Activated naive CD4-positive, alpha-beta T cell treated with anti-CD3 and anti-CD28 coated beads for 36 hours (primary cell): ENCODE measurements around the gene ZNF236. TPM values are rescaled to one million over a fixed set of nuclear protein-coding genes. Genes with fewer than 3 reads are reported as not detected.
"Not testable (repeated sequence)": the region's sequence is repeated elsewhere in the genome, so short reads cannot be mapped to it uniquely, and the experiment has no call there.

Source experiments
- CTCF ChIA-PET: fragments of 350-600 bp; sonication (Branson Sonifier 250); formaldehyde crosslinking; loops from one replicate; lab custom pipeline; 2021; ENCODE audit warnings: antibody characterized with exemption; lab: Charles Lee
- DNase-seq: peaks from one replicate; pipeline ENCODE4 v3.0.0-alpha.2; 2020
- H3K27ac Mint-ChIP-seq: one replicate; pipeline ENCODE4 v1.8.0; 2021; ENCODE audit warnings: mild to moderate bottlenecking, mixed read lengths
- H3K27me3 Mint-ChIP-seq: one replicate; pipeline ENCODE4 v1.8.0; 2021; ENCODE audit warnings: low read depth, mixed read lengths
- H3K36me3 Mint-ChIP-seq: one replicate; pipeline ENCODE4 v1.8.0; 2021; ENCODE audit warnings: low read depth, mixed read lengths
- H3K4me1 Mint-ChIP-seq: one replicate; pipeline ENCODE4 v1.8.0; 2021; ENCODE audit warnings: low read depth, mixed read lengths
- H3K4me3 Mint-ChIP-seq: one replicate; pipeline ENCODE4 v1.8.0; 2021; ENCODE audit warnings: mild to moderate bottlenecking, moderate library complexity, mixed read lengths
- H3K9me3 Mint-ChIP-seq: one replicate; pipeline ENCODE4 v1.8.0; 2021; ENCODE audit warnings: mixed read lengths
- intact Hi-C: fragments of 100-400 bp; cut with micrococcal nuclease; formaldehyde crosslinking; loops from one replicate; pipeline ENCODE4 v1.15.1; 2023
- total RNA-seq, 2 experiments: library from RNA; stranded (reverse); gene quantifications; one replicate each; pipeline ENCODE4 v1.2.3, GENCODE V29; 2021

The ZNF236 gene
- total RNA-seq, 2 experiments from 2014 or later, result 13.7 to 17.7 TPM

DNA sequence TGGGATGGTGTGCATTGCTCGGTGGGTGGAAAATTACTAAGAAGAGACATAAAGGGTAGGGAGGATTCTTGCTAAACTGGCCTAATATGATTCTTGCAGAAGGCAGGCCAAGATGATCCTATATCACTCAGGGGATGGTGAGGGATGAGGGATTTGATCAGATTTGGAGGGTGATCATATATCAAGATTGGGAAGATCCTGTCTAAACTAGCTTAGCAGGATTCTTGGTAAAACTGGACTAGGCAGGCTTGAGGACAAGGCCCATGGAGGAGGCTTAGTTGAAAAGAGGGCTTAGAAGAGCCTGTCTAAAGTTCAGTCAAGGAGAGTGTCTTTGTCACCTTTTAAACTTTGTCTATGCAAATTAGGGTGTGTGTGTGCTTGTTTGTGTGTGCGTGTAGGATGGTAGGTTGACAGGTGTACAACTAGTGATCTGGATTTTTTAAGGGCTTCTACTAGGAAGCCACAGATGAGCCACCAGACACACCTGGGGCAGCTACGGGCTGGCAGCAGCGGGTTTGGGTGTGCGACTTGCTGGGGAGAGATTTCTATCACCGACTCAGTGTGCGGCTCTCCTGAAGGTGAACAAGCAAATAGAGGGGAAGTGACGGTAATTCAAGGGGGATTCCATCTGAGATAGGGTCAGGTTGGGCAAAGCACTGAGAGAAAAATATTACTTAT lies 168.1 kb downstream of the ZNF236 start:
- H3K4me1 Mint-ChIP-seq, H3K36me3 Mint-ChIP-seq, DNase-seq, H3K27me3 Mint-ChIP-seq, intact Hi-C loops, H3K9me3 Mint-ChIP-seq, H3K27ac Mint-ChIP-seq, H3K4me3 Mint-ChIP-seq: not testable (repeated sequence)
- CTCF ChIA-PET, result interaction anchor here (0.7 to 1.1 kb wide), 2 partner anchors 10 to 188 kb away, joined by 3 to 7 read pairs; no protein-coding TSS in a partner anchor

DNA sequence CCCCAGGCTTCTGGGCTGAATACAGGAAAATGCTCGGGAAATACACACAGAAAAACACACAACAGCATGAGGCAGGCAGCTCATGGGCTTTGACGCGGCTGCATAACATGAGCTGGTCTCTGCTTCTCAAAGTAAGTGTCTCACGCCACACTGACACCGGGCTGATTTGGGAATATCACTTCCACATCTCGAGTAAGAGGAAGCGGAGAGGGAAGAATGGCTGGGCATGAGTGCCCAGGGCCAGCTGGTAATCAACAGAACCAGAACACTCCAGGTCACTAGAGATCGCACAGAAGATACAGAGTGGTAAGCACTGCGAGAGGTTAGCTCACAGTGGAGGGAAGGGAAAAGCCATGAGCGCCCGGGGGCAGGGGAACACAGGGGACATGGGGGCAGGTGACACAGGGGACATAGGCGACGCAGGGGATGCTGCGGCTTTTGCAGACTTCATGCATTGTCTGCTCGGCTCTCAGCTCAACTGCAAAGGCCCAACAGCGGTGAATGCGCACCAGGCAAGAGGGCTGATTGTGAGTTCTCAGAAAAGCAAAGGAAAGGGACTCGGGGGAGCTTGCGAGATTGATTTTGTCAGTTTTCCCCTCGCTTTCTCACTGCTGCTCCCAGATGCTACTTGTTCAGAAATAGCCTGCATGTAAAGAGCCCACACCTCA lies 168.8 kb downstream of the ZNF236 start:
- Mint-ChIP-seq H3K36me3 (no peaks in the 10 kb centered on the region), H3K9me3 (no peaks in the 10 kb centered on the region), H3K27me3 (no peaks in the 10 kb centered on the region), H3K27ac (no peak overlapping the region), H3K4me1 (no peaks in the 10 kb centered on the region), H3K4me3 (no peak overlapping the region)
- CTCF ChIA-PET, result interaction anchor here (0.5 to 1.2 kb wide), 4 partner anchors 8 to 221 kb away, joined by 3 to 7 read pairs (median 4); no protein-coding TSS in a partner anchor
- intact Hi-C loops, result no loop called here
- no peak for DNase-seq

DNA sequence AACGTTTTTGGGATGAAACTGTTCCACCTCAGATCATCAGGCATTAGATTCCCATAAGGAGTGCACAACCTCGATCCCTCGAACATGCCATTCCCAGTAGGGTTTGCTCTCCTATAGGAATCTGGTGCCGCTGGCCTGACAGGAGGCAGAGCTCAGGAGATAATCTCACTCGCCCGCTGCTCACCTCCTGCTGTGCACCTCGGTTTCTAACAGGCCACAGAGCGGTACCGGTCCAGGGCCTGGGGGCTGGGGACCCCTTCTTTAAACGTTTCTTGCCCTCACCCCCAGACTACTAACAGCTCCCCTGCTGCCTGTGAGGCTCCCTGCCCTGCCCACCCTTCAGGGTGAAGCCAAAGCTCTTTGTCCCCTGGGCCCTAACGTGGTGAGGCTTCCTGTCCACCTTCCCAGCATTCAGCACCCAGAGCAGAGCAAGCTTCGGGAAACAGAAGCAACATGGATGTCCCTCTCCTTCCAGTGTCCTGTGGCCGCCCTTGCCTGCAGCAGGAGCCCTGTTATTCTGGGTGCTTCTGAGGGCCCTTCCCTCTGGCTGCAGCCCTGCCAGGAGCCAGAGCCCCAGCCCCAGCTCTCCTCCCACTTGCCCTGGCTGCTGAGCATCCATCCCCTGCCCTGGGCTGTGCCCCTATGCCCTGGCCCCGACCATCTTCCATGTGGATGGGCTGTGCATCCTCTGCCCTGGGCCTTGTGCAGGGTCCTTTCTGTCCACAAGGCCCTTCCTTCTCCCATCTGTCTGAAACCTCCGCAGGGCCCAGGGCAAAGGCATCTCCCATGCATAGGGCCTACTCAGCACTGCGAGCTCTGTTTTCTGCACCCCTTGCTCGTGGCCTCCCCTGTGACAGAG lies 170.1 kb downstream of the ZNF236 start:
- no peaks in the 10 kb centered on the region for H3K9me3 Mint-ChIP-seq
- H3K27ac Mint-ChIP-seq, result no peak overlapping the region
- H3K4me1 Mint-ChIP-seq, result no peaks in the 10 kb centered on the region
- no peak for DNase-seq
- H3K4me3 Mint-ChIP-seq, result no peak overlapping the region
- H3K27me3 Mint-ChIP-seq, result no peaks in the 10 kb centered on the region
- H3K36me3 Mint-ChIP-seq, result no peaks in the 10 kb centered on the region
- intact Hi-C loops, result no loop called here
- CTCF ChIA-PET, result interaction anchor here (0.6 to 1.2 kb wide), 2 partner anchors 9 to 395 kb away, joined by 5 read pairs; no protein-coding TSS in a partner anchor

DNA sequence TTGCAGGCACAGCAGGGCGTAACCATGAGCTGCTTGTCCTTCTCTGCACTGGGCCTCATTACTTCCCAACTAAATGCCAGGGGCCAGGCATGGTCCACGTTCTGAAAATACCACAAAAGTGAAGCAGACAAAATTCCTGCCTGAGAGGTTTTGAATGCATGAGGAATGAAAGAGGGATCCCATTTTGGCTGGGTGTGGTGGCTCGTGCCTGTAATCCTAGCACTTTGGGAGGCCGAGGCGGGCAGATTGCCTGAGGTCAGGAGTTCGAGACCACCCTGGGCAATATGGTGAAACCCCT lies 170.7 kb downstream of the ZNF236 start:
- H3K27ac Mint-ChIP-seq, result no peak overlapping the region
- no peaks in the 10 kb centered on the region for H3K9me3 Mint-ChIP-seq
- H3K4me1 Mint-ChIP-seq, result no peaks in the 10 kb centered on the region
- no peak overlapping the region for H3K4me3 Mint-ChIP-seq
- no peak for DNase-seq
- intact Hi-C loops, result no loop called here
- H3K36me3 Mint-ChIP-seq, result no peaks in the 10 kb centered on the region
- CTCF ChIA-PET, result no interaction called here
- H3K27me3 Mint-ChIP-seq, result no peaks in the 10 kb centered on the region

DNA sequence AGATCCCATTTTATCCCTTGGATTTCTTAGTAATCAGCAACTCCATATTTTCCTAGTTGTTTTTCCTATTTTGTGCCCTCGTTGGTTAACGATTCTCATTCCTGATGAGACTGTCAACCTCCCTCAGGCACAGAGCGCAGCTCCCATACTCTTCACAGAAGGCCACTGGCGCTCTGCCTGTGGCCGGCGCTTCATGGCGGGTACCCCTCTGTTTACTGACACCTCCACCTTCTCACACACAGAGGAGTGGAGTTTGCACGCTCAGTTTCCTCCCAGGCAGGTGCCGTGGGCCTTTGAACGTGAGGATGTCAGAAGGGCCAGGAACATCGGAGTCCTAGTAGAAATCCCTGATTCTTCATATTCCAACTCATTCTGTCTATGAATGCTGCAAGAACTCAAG lies 171.2 kb downstream of the ZNF236 start:
- Mint-ChIP-seq H3K9me3 (no peaks in the 10 kb centered on the region), H3K27ac (no peak overlapping the region), H3K4me1 (no peaks in the 10 kb centered on the region), H3K36me3 (no peaks in the 10 kb centered on the region), H3K27me3 (no peaks in the 10 kb centered on the region), H3K4me3 (no peak overlapping the region)
- CTCF ChIA-PET, result no interaction called here
- DNase-seq, result no peak
- intact Hi-C loops, result no loop called here

DNA sequence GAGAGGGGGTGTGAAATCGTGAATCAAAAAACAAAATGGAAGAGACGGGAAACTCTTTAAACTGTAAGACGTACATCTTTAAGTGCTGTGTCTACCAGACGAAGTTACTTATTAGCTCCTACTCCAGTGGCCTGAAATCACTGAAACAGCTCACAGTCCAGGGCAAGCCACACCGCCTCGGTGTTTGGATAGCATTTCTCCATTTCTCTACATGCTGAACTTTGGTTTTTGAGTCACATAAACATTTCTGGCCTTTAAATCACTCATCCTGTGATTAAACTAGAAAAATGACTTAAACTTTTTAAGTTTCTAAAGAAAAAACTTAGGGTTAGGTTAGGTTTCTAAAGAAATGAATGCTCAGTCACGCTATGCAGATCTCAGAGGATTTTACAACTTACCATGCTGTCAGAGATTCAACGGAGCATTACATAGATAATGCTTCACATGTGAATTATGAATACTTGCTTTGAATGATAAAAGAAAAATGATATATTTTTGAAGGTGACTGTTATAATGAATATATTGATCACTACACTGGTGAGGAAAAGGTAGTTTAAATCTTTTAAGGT lies 171.8 kb downstream of the ZNF236 start:
- Mint-ChIP-seq H3K9me3 (no peaks in the 10 kb centered on the region), H3K27ac (no peak overlapping the region), H3K27me3 (no peaks in the 10 kb centered on the region), H3K4me3 (no peak overlapping the region), H3K36me3 (no peaks in the 10 kb centered on the region), H3K4me1 (no peaks in the 10 kb centered on the region)
- DNase-seq, result no peak
- intact Hi-C loops, result no loop called here
- CTCF ChIA-PET, result interaction anchor here (0.5 to 1.8 kb wide), 3 partner anchors 60 to 428 kb away, joined by 3 to 5 read pairs (median 3); no protein-coding TSS in a partner anchor

DNA sequence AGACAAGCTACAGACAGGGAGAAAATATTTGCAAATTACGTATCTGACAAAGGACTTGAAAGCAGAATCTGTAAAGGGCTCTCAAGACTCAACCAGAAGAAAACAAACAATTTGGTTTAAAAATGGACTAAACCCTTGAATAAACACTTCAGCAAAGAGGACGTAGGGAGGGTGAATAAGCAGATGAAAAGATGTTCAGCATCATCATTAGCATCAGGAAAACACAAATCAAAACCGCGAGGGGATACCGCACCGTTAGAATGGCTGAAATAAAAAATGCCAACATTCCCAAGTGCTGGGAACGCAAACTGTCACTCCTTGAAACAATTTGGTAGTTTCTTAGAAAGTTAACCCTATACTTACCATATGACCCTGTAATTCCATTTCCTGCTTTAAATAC lies 173.5 kb downstream of the ZNF236 start:
- intact Hi-C loops, result no loop called here
- no peaks in the 10 kb centered on the region for H3K27me3 Mint-ChIP-seq
- no peak overlapping the region for H3K27ac Mint-ChIP-seq
- H3K4me3 Mint-ChIP-seq, result no peak overlapping the region
- H3K4me1 Mint-ChIP-seq, result peaks cover 6% of the 10 kb centered on the region
- CTCF ChIA-PET, result interaction anchor here (0.9 to 1.8 kb wide), 5 partner anchors 13 to 216 kb away, joined by 3 to 5 read pairs (median 3); no protein-coding TSS in a partner anchor
- no peaks in the 10 kb centered on the region for H3K9me3 Mint-ChIP-seq
- H3K36me3 Mint-ChIP-seq, result no peaks in the 10 kb centered on the region
- no peak for DNase-seq

DNA sequence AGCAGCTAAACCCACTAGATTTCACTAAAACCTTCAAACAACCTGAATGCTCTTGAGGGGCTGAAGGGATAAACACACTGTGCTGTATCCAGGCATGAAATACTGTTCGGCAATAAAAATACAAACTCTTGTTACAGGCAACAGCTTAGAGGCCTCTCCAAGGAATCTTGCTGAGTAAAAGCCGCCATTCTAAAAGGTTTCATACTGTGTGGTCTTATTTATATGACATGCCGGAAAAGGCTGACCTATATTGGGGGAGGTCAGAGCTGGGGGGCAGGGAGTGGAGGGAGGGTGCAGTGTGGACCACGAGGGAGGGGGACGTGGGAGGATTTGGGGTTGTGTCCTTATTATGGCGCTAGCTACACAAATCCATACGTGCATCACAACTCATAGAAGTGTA lies 174.1 kb downstream of the ZNF236 start:
- no peak overlapping the region for H3K4me3 Mint-ChIP-seq
- H3K9me3 Mint-ChIP-seq, result no peaks in the 10 kb centered on the region
- peaks cover 6% of the 10 kb centered on the region for H3K4me1 Mint-ChIP-seq
- intact Hi-C loops, result no loop called here
- no peak overlapping the region for H3K27ac Mint-ChIP-seq
- H3K36me3 Mint-ChIP-seq, result no peaks in the 10 kb centered on the region
- DNase-seq, result no peak
- CTCF ChIA-PET, result interaction anchor here (1.1 to 1.6 kb wide), 3 partner anchors 13 to 214 kb away, joined by 3 to 8 read pairs (median 3); no protein-coding TSS in a partner anchor
- H3K27me3 Mint-ChIP-seq, result no peaks in the 10 kb centered on the region

DNA sequence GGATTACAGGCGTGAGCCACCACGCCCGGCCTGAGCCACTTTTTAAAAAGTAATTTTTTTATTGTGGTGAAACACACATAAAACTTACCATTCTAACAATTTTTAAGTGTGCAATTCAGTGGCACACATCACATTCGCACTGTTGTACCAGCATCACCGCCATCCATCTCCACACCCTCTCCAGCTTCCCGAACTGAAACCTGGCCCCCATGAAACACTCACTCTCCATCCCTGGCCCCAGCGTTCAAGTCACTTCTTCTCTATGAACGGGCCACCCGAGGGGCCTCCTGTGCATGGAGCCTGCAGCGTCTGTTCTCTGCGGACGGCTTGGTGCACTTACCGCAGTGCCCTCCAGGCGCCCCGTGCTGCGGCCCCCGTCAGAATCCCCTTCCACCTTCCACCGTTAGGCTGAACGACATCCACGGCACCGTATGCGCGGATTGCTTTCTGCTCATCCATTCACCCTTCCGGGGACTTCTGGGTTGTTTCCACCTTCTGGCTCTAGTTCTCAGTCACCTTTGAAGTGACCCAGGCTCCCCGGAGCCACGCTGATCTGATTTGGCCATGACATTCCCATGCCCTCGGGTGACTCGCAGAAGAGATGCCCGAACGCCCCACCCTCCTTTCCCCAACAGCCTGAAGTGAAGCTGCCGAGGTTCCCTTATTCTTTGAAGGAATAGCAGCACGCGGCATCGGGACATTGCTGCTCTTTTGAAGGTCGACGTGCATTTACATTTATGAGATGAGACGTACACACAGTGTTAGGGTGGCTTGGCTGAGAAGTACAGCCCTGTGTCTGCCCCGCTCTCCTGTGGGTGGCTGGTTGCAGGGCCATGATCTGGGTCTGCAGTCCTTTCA lies 175.8 kb downstream of the ZNF236 start:
- DNase-seq, result no peak
- intact Hi-C loops, result no loop called here
- Mint-ChIP-seq H3K27ac (no peak overlapping the region), H3K9me3 (no peaks in the 10 kb centered on the region), H3K27me3 (no peaks in the 10 kb centered on the region), H3K4me1 (peaks cover 6% of the 10 kb centered on the region), H3K36me3 (no peaks in the 10 kb centered on the region), H3K4me3 (no peak overlapping the region)
- CTCF ChIA-PET, result interaction anchor here (0.6 to 9.1 kb wide), 6 partner anchors 15 to 1422 kb away, joined by 3 to 71 read pairs (median 4); no protein-coding TSS in a partner anchor

DNA sequence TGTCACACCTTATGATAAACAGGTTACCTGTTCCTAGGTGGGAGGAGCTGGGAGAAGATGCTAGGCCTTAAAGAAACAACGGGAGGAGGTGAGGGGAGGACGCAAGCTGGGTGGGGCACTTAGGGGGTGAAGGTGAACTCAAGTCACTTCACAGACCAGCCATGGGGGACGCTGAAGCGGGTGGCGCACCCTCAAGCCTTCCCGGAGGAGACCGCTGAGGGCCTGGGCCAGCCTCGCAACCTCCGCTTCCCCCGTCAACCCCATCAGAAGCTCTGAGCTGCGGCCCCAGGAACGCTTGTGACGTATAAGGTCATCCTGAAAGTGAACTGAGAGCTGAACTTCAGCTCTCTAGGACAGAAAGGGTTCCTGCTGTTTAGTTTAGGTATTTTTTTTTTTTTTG lies 176.7 kb downstream of the ZNF236 start:
- intact Hi-C loops, result no loop called here
- H3K36me3 Mint-ChIP-seq, result no peaks in the 10 kb centered on the region
- no peak overlapping the region for H3K4me3 Mint-ChIP-seq
- no peak overlapping the region for H3K27ac Mint-ChIP-seq
- CTCF ChIA-PET, result interaction anchor here (0.6 to 9.1 kb wide), 10 partner anchors 15 to 1422 kb away, joined by 3 to 71 read pairs (median 6); no protein-coding TSS in a partner anchor
- DNase-seq, result no peak
- peaks cover 6% of the 10 kb centered on the region for H3K4me1 Mint-ChIP-seq
- no peaks in the 10 kb centered on the region for H3K27me3 Mint-ChIP-seq
- H3K9me3 Mint-ChIP-seq, result no peaks in the 10 kb centered on the region

DNA sequence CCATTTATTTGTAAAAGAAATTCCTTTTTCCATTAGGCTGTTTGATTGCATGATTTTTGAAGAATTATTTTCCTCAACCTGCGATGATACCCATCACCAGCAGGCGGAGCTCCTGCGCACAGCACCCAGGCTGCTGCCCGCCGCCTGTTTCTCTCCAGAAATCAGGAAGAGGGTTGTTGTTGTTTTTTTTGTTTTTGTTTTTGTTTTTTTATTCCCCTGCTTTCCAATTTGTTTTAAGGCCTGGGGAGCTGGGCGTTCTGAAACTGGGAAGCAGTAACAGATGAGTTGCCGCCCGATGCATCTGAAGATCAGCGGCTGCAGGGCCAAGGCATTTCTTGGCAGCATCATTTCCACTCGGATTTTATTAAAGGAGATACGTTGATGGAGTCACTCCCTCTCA lies 178.2 kb downstream of the ZNF236 start:
- H3K4me1 Mint-ChIP-seq, result peaks cover 20% of the 10 kb centered on the region
- H3K27me3 Mint-ChIP-seq, result no peaks in the 10 kb centered on the region
- no peak overlapping the region for H3K27ac Mint-ChIP-seq
- H3K9me3 Mint-ChIP-seq, result no peaks in the 10 kb centered on the region
- H3K4me3 Mint-ChIP-seq, result no peak overlapping the region
- intact Hi-C loops, result loop anchor here (1.0 to 10.0 kb wide), 8 partner anchors 55 to 651 kb away; no protein-coding TSS in a partner anchor
- peak; percentile 60 for DNase-seq
- CTCF ChIA-PET, result interaction anchor here (0.6 to 9.1 kb wide), 40 partner anchors 9 to 850 kb away, joined by 3 to 71 read pairs (median 4); partner anchors contain the start of gene MBP
- H3K36me3 Mint-ChIP-seq, result no peaks in the 10 kb centered on the region
